HCT116 (cell line): ENCODE measurements around the gene SEC31B. TPM values are rescaled to one million over a fixed set of nuclear protein-coding genes. Genes with fewer than 3 reads are reported as not detected.

ENCODE experiments used
- ATAC-seq: fragments of 200-7000 bp; cut with Tn5 transposase; 2 replicates; pipeline ENCODE4 v1.9.1; 2020; ENCODE audit warnings: mild to moderate bottlenecking, moderate library complexity
- BruUV-seq: library from RNA; stranded (reverse); fragments of 400-500 nt; replicated peaks from 2 replicates; lab custom pipeline; 2021; lab: Mats Ljungman, UMichigan
- CTCF ChIA-PET: fragments of 300-600 bp; sonication (Branson Sonifier 250); formaldehyde crosslinking; loops from one replicate; lab custom pipeline; 2021; ENCODE audit warnings: antibody characterized with exemption; lab: Charles Lee
- POLR2A ChIA-PET: fragments of 300-600, 350-600 bp; sonication (Branson Sonifier 250); formaldehyde crosslinking; loops from one replicate; lab custom pipeline; 2021; ENCODE audit warnings: antibody characterized with exemption; lab: Charles Lee
- RAD21 ChIA-PET, 2 experiments: fragments of 300-600 bp; sonication (Branson Sonifier 250); formaldehyde crosslinking; loops; one replicate each; lab custom pipeline; 2023; ENCODE audit warnings: low total read pairs in 2 of 2; ENCODE audit not compliant: uncharacterized antibody in 2 of 2, unreplicated experiment in 2 of 2, low non-redundant PET in 1 of 2; lab: Charles Lee
- DNase-seq: peaks from one replicate; pipeline ENCODE4 v3.0.0-alpha.2; 2010; ENCODE audit warnings: low read depth, low spot score
- H2AFZ ChIP-seq: fragments of 200-600 bp; shearing (Covaris generic), sonication (generic); 2 replicates; pipeline ENCODE4 v1.6.1; 2017; ENCODE audit warnings: low read depth, mixed run types, mixed read lengths, antibody characterized with exemption, low read length; ENCODE audit not compliant: poor library complexity, severe bottlenecking
- H3K27ac ChIP-seq: 2 replicates; pipeline ENCODE4 v1.5.1; 2012; ENCODE audit warnings: low read depth, low read length
- H3K27me3 ChIP-seq: fragments of 200-600 bp; sonication (generic); 2 replicates; pipeline ENCODE4 v1.6.1; 2016; ENCODE audit warnings: mixed run types, low read length, mixed read lengths; ENCODE audit not compliant: insufficient read depth
- H3K36me3 ChIP-seq, 2 experiments: fragments of 200-500 bp in 1 of 2; fragments of 200-600 bp in 1 of 2; sonication (Bioruptor generic) in 1 of 2; sonication (generic) in 1 of 2; 2 replicates each; pipeline versions ENCODE4 v1.5.1 to v1.6.1; 2014 to 2016; ENCODE audit warnings: low read length in 2 of 2, inconsistent platforms in 1 of 2, mixed read lengths in 1 of 2, mixed run types in 1 of 2; ENCODE audit not compliant: insufficient read depth in 2 of 2, control insufficient read depth in 1 of 2
- H3K4me1 ChIP-seq, 2 experiments: fragments of 200-600 bp in 1 of 2; sonication (generic) in 1 of 2; 2 replicates each; pipeline versions ENCODE4 v1.5.1 to v1.6.1; 2012 to 2017; ENCODE audit warnings: low read length in 2 of 2, inconsistent platforms in 1 of 2, mild to moderate bottlenecking in 1 of 2, mixed read lengths in 1 of 2, mixed run types in 1 of 2, moderate library complexity in 1 of 2; ENCODE audit not compliant: insufficient read depth in 2 of 2, control insufficient read depth in 1 of 2
- H3K4me2 ChIP-seq: fragments of 200-600 bp; sonication (generic); 2 replicates; pipeline ENCODE4 v1.6.1; 2017; ENCODE audit warnings: mixed run types, low read length, mixed read lengths
- H3K4me3 ChIP-seq, 2 experiments: fragments of 200-600 bp in 1 of 2; sonication (generic) in 1 of 2; replicated peaks in 1 of 2; 2 replicates each; pipeline ENCODE4 v1.5.1; 2011 to 2016; ENCODE audit warnings: low read length in 2 of 2, control low read depth in 1 of 2, low read depth in 1 of 2, mild to moderate bottlenecking in 1 of 2, mixed read lengths in 1 of 2, mixed run types in 1 of 2
- H3K79me2 ChIP-seq: fragments of 200-600 bp; sonication (generic); 2 replicates; pipeline ENCODE4 v1.6.1; 2017; ENCODE audit warnings: mild to moderate bottlenecking, mixed run types, low read length, moderate library complexity, mixed read lengths; ENCODE audit not compliant: insufficient read depth
- H3K9ac ChIP-seq: fragments of 200-600 bp; sonication (generic); 2 replicates; pipeline ENCODE4 v1.6.1; 2016; ENCODE audit warnings: low read length, mixed read lengths
- H3K9me2 ChIP-seq: fragments of 200-600 bp; sonication (generic), shearing (Covaris generic); 2 replicates; pipeline ENCODE4 v1.6.1; 2017; ENCODE audit warnings: mixed run types, mild to moderate bottlenecking, moderate library complexity; ENCODE audit not compliant: insufficient read depth
- H3K9me3 ChIP-seq, 2 experiments: fragments of 200-500 bp in 1 of 2; fragments of 200-600 bp in 1 of 2; sonication (Bioruptor generic) in 1 of 2; sonication (generic) in 1 of 2; 2 replicates each; pipeline ENCODE4 v1.6.1; 2014 to 2017; ENCODE audit warnings: low read length in 2 of 2, mixed read lengths in 2 of 2, inconsistent platforms in 1 of 2, low read depth in 1 of 2, mild to moderate bottlenecking in 1 of 2, mixed run types in 1 of 2, moderate library complexity in 1 of 2; ENCODE audit not compliant: control insufficient read depth in 1 of 2, insufficient read depth in 1 of 2
- H4K20me1 ChIP-seq: fragments of 200-600 bp; sonication (generic), shearing (Covaris generic); 2 replicates; pipeline ENCODE4 v1.6.1; 2017; ENCODE audit warnings: mixed run types, mild to moderate bottlenecking, moderate library complexity; ENCODE audit not compliant: insufficient read depth
- CEBPB ChIP-seq: IDR thresholded peaks from 2 replicates; pipeline ENCODE4 v1.6.1; 2012; ENCODE audit warnings: low read depth
- EZH2phosphoT487 ChIP-seq: fragments of 200-600 bp; IDR thresholded peaks from 2 replicates; pipeline ENCODE4 v1.6.1; 2018; ENCODE audit warnings: antibody characterized with exemption, borderline replicate concordance
- MAX ChIP-seq: IDR thresholded peaks from 2 replicates; pipeline ENCODE4 v1.6.1; 2012
- POLR2A ChIP-seq: IDR thresholded peaks from 2 replicates; pipeline ENCODE4 v1.7.0; 2011; ENCODE audit warnings: borderline replicate concordance; ENCODE audit not compliant: insufficient read depth, insufficient read length; ENCODE audit errors: extremely low read depth
- POLR2AphosphoS5 ChIP-seq: IDR thresholded peaks from 2 replicates; pipeline ENCODE4 v1.6.1; 2011; ENCODE audit warnings: mild to moderate bottlenecking, low read depth, low read length, moderate library complexity
- RAD21 ChIP-seq: IDR thresholded peaks from 2 replicates; pipeline ENCODE4 v1.6.1; 2012; ENCODE audit warnings: low read depth, mild to moderate bottlenecking
- YY1 ChIP-seq: IDR thresholded peaks from 2 replicates; pipeline ENCODE4 v1.6.1; 2011; ENCODE audit warnings: low read length, low read depth, moderate library complexity, mild to moderate bottlenecking; ENCODE audit not compliant: insufficient replicate concordance; ENCODE audit errors: extremely low read depth
- ZFX ChIP-seq: fragments of 450-650 bp; IDR thresholded peaks from 2 replicates; pipeline ENCODE4 v1.6.1; 2017
- ZNF274 ChIP-seq: fragments of 200-500 bp; sonication (Bioruptor generic); IDR thresholded peaks from 2 replicates; pipeline ENCODE4 v1.6.1; 2014; ENCODE audit warnings: mild to moderate bottlenecking, low read depth, low read length, inconsistent platforms
- intact Hi-C: fragments of 100-400 bp; cut with micrococcal nuclease; formaldehyde crosslinking; loops from 2 replicates; pipeline ENCODE4 v1.10.0; 2022
- total RNA-seq: library from RNA; stranded (reverse); gene quantifications from one replicate; pipeline ENCODE4 v1.2.1, GENCODE V29; 2021; ENCODE audit not compliant: unreplicated experiment
- TF ChIP-seq, protein P1 (sequence below): IDR thresholded peaks from 2 replicates; pipeline ENCODE4 v1.6.1; 2012
- TF ChIP-seq, protein P2 (sequence below): IDR thresholded peaks from 2 replicates; pipeline ENCODE4 v1.6.1; 2012; ENCODE audit warnings: low read depth

The SEC31B gene
- total RNA-seq, 1 experiment from 2014 or later: 30.9 TPM

DNA sequence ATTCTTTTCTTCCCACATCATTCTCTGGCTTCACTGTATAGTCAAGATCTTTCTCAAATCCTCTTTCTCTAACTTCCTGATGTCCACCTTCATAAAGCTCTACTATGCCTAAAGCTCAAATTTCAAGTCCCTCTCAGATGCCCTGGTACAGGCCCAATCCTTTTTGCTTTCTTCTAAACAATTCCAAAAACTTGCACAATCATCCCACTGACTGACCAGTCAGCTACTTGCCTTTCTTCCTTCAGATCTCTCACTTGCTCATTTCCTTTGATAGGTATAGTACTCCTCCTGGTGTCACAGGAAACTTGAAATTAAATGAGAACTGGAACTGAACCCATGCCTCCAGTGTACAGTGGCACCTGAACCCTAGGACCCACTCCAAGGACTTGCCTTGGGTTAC is 18.2 kb downstream of the SEC31B start:
- POLR2A ChIA-PET: no interaction called here
- no peaks in the 10 kb centered on the region for H3K27me3 ChIP-seq
- peaks cover 27 to 45% of the 10 kb centered on the region in 2 experiments; a peak in 3 of 4 replicates for H3K36me3 ChIP-seq
- no peak for TF ChIP-seq EZH2phosphoT487
- no peak for TF ChIP-seq RAD21
- TF ChIP-seq, protein P1, sequence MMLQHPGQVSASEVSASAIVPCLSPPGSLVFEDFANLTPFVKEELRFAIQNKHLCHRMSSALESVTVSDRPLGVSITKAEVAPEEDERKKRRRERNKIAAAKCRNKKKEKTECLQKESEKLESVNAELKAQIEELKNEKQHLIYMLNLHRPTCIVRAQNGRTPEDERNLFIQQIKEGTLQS: no peak
- no peak for TF ChIP-seq POLR2AphosphoS5
- no peak for TF ChIP-seq ZNF274
- TF ChIP-seq ZFX: no peak
- no peak for TF ChIP-seq POLR2A
- TF ChIP-seq CEBPB: no peak
- no peak for TF ChIP-seq YY1
- no peak for TF ChIP-seq MAX
- TF ChIP-seq, all 23 proteins: peak for 0
- intact Hi-C loops: no loop called here
- RAD21 ChIA-PET: no interaction called here
- H4K20me1 ChIP-seq: no peaks in the 10 kb centered on the region
- no peaks in the 10 kb centered on the region for H3K9me2 ChIP-seq
- no peak overlapping the region for H2AFZ ChIP-seq
- no peaks in the 10 kb centered on the region for H3K9me3 ChIP-seq
- H3K4me2 ChIP-seq: no peak overlapping the region
- no peak overlapping the region for H3K9ac ChIP-seq
- no peak overlapping the region for H3K27ac ChIP-seq
- BruUV-seq: no TSS peak
- DNase-seq: no peak
- CTCF ChIA-PET: no interaction called here
- no peaks in the 10 kb centered on the region for H3K4me1 ChIP-seq
- no peaks in the 10 kb centered on the region for H3K79me2 ChIP-seq
- H3K4me3 ChIP-seq: no peak overlapping the region
- ATAC-seq: no peak

- DNase-seq: no peak
- no peaks in the 10 kb centered on the region for H3K4me1 ChIP-seq
- no TSS peak for BruUV-seq
- TF ChIP-seq, protein P2, sequence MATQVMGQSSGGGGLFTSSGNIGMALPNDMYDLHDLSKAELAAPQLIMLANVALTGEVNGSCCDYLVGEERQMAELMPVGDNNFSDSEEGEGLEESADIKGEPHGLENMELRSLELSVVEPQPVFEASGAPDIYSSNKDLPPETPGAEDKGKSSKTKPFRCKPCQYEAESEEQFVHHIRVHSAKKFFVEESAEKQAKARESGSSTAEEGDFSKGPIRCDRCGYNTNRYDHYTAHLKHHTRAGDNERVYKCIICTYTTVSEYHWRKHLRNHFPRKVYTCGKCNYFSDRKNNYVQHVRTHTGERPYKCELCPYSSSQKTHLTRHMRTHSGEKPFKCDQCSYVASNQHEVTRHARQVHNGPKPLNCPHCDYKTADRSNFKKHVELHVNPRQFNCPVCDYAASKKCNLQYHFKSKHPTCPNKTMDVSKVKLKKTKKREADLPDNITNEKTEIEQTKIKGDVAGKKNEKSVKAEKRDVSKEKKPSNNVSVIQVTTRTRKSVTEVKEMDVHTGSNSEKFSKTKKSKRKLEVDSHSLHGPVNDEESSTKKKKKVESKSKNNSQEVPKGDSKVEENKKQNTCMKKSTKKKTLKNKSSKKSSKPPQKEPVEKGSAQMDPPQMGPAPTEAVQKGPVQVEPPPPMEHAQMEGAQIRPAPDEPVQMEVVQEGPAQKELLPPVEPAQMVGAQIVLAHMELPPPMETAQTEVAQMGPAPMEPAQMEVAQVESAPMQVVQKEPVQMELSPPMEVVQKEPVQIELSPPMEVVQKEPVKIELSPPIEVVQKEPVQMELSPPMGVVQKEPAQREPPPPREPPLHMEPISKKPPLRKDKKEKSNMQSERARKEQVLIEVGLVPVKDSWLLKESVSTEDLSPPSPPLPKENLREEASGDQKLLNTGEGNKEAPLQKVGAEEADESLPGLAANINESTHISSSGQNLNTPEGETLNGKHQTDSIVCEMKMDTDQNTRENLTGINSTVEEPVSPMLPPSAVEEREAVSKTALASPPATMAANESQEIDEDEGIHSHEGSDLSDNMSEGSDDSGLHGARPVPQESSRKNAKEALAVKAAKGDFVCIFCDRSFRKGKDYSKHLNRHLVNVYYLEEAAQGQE: no peak
- intact Hi-C loops: no loop called here
- no peak overlapping the region for H3K4me2 ChIP-seq
- RAD21 ChIA-PET: no interaction called here
- H3K27me3 ChIP-seq: no peaks in the 10 kb centered on the region
- H3K36me3 ChIP-seq: peaks cover 15 to 38% of the 10 kb centered on the region in 2 experiments; a peak in 3 of 4 replicates
- CTCF ChIA-PET: no interaction called here
- no peak overlapping the region for H3K9ac ChIP-seq
- no peaks in the 10 kb centered on the region for H4K20me1 ChIP-seq
- H3K27ac ChIP-seq: no peak overlapping the region
- H3K79me2 ChIP-seq: no peaks in the 10 kb centered on the region
- POLR2A ChIA-PET: no interaction called here
- no peak overlapping the region for H2AFZ ChIP-seq
- no peaks in the 10 kb centered on the region for H3K9me2 ChIP-seq
- H3K9me3 ChIP-seq: no peaks in the 10 kb centered on the region
- H3K4me3 ChIP-seq: no peak overlapping the region
- no peak for ATAC-seq
Measured at GRCh38 chr10:100498059-100498458, 21.6 kb downstream of the SEC31B start.
